Measurements from ENCODE around the gene NUP205.

Gene NUP205

Small RNAs within 50 kb of the gene (small RNA-seq; reads per million reads assigned to genes)
- 0 reads per million in 2 experiments for gene RNU6-1154P
